Measurements from ENCODE around the gene PPIP5K2. TPM values are rescaled to one million over a fixed set of nuclear protein-coding genes. Genes with fewer than 3 reads are reported as not detected.

Gene PPIP5K2
- total and polyA plus RNA-seq, 8 donors: 47.7 to 92.0 (median 86.3) TPM

GRCh38 chr5:103224894-103225246, 104.8 kb downstream of the PPIP5K2 start:
- Histone ChIP-seq H3K36me3 (no peaks in the 10 kb centered on the region), H3K4me1 (no peaks in the 10 kb centered on the region), H3K27me3 (no peaks in the 10 kb centered on the region), H3K4me3 (no peak overlapping the region), H3K9me3 (no peaks in the 10 kb centered on the region), H3K27ac (no peak overlapping the region)
- ATAC-seq (peak; percentile 20), DNase-seq (no peak)
- intact Hi-C loops (cut with DNase I): no loop called here
- no peak for TF ChIP-seq CTCF (IDR thresholded peaks at IDR 0.05)

- Histone ChIP-seq H3K4me3 (no peak overlapping the region), H3K9me3 (no peaks in the 10 kb centered on the region), H3K4me1 (no peaks in the 10 kb centered on the region), H3K27me3 (no peaks in the 10 kb centered on the region), H3K27ac (no peak overlapping the region), H3K36me3 (no peaks in the 10 kb centered on the region)
- TF ChIP-seq CTCF (IDR thresholded peaks at IDR 0.05): no peak
- no peak for DNase-seq
- intact Hi-C loops (cut with DNase I): no loop called here
- ATAC-seq: no peak
Measured at GRCh38 chr5:103228061-103228460, 108.0 kb downstream of the PPIP5K2 start.

GRCh38 chr5:103228588-103228987, 108.5 kb downstream of the PPIP5K2 start:
- ATAC-seq (no peak), DNase-seq (no peak)
- Histone ChIP-seq H3K4me1 (no peaks in the 10 kb centered on the region), H3K4me3 (no peak overlapping the region), H3K9me3 (no peaks in the 10 kb centered on the region), H3K27ac (no peak overlapping the region), H3K27me3 (no peaks in the 10 kb centered on the region), H3K36me3 (no peaks in the 10 kb centered on the region)
- TF ChIP-seq CTCF (IDR thresholded peaks at IDR 0.05): no peak
- intact Hi-C loops (cut with DNase I): no loop called here

GRCh38 chr5:103232393-103232999, 112.4 kb downstream of the PPIP5K2 start:
- Histone ChIP-seq H3K9me3 (no peaks in the 10 kb centered on the region), H3K36me3 (no peaks in the 10 kb centered on the region), H3K4me1 (no peaks in the 10 kb centered on the region), H3K27me3 (no peaks in the 10 kb centered on the region), H3K4me3 (no peak overlapping the region), H3K27ac (no peak overlapping the region)
- intact Hi-C loops (cut with DNase I): loop anchor here in 1 of 2 donors (5.0 kb wide), 1 partner anchor 245 kb away; no protein-coding TSS in a partner anchor
- peak in 1 of 4 donors; percentile 23 for DNase-seq
- peak; percentile 50 to 83 for TF ChIP-seq CTCF (IDR thresholded peaks at IDR 0.05)
- ATAC-seq: peak; percentile 95

GRCh38 chr5:103234239-103234975, 114.3 kb downstream of the PPIP5K2 start:
- intact Hi-C loops (cut with DNase I): loop anchor here in 1 of 2 donors (5.0 kb wide), 1 partner anchor 243 kb away; no protein-coding TSS in a partner anchor
- ATAC-seq: peak; percentile 47
- no peaks in the 10 kb centered on the region for H3K4me1 ChIP-seq
- H3K27me3 ChIP-seq: no peaks in the 10 kb centered on the region
- no peak for DNase-seq
- H3K4me3 ChIP-seq: no peak overlapping the region
- TF ChIP-seq CTCF (IDR thresholded peaks at IDR 0.05): no peak
- H3K36me3 ChIP-seq: no peaks in the 10 kb centered on the region
- peaks cover 0 to 8% of the 10 kb centered on the region in 2 donors for H3K9me3 ChIP-seq
- no peak overlapping the region for H3K27ac ChIP-seq
